ENCODE results near the gene SPECC1.
"Not testable (repeated sequence)": the region's sequence is repeated elsewhere in the genome, so short reads cannot be mapped to it uniquely, and the experiment has no call there.

Gene SPECC1

GRCh38 chr17:20095336-20096080 is 86.3 kb downstream of the SPECC1 start:
- no peak for DNase-seq

- DNase-seq: no peak
Observed at GRCh38 chr17:20096430-20096829, 87.3 kb downstream of the SPECC1 start.

GRCh38 chr17:20097330-20097729 is 88.2 kb downstream of the SPECC1 start:
- DNase-seq: no peak

GRCh38 chr17:20098314-20098713 is 89.2 kb downstream of the SPECC1 start:
- DNase-seq: no peak

- DNase-seq: not testable (repeated sequence)
Observed at GRCh38 chr17:20100806-20101205, 91.6 kb downstream of the SPECC1 start.

GRCh38 chr17:20103454-20104446 is 94.6 kb downstream of the SPECC1 start:
- DNase-seq: no peak

- DNase-seq: no peak
Observed at GRCh38 chr17:20105539-20106280, 96.6 kb downstream of the SPECC1 start.

GRCh38 chr17:20106446-20106845 is 97.3 kb downstream of the SPECC1 start:
- not testable (repeated sequence) for DNase-seq

GRCh38 chr17:20109076-20109475 is 99.9 kb downstream of the SPECC1 start:
- DNase-seq: no peak

- no peak for DNase-seq
Observed at GRCh38 chr17:20111538-20111937, 102.4 kb downstream of the SPECC1 start.

GRCh38 chr17:20114466-20114865 is 105.3 kb downstream of the SPECC1 start:
- no peak for DNase-seq

- DNase-seq: peak; percentile 38
Observed at GRCh38 chr17:20116683-20117309, 107.6 kb downstream of the SPECC1 start.

GRCh38 chr17:20118280-20118679 is 109.1 kb downstream of the SPECC1 start:
- DNase-seq: no peak

GRCh38 chr17:20120836-20121235 is 111.7 kb downstream of the SPECC1 start:
- no peak for DNase-seq

GRCh38 chr17:20121359-20122253 is 112.4 kb downstream of the SPECC1 start:
- DNase-seq: peak; percentile 65

- no peak for DNase-seq
Observed at GRCh38 chr17:20122254-20122879, 113.2 kb downstream of the SPECC1 start.

- no peak for DNase-seq
Observed at GRCh38 chr17:20123209-20123608, 114.0 kb downstream of the SPECC1 start.

- DNase-seq: no peak
Observed at GRCh38 chr17:20125724-20126123, 116.6 kb downstream of the SPECC1 start.

- no peak for DNase-seq
Observed at GRCh38 chr17:20127360-20128035, 118.3 kb downstream of the SPECC1 start.

- no peak for DNase-seq
Observed at GRCh38 chr17:20128036-20128667, 119.0 kb downstream of the SPECC1 start.
